ENCODE results near the gene FUT2.
"Not testable (repeated sequence)": the region's sequence is repeated elsewhere in the genome, so short reads cannot be mapped to it uniquely, and the experiment has no call there.

The FUT2 gene

DNA sequence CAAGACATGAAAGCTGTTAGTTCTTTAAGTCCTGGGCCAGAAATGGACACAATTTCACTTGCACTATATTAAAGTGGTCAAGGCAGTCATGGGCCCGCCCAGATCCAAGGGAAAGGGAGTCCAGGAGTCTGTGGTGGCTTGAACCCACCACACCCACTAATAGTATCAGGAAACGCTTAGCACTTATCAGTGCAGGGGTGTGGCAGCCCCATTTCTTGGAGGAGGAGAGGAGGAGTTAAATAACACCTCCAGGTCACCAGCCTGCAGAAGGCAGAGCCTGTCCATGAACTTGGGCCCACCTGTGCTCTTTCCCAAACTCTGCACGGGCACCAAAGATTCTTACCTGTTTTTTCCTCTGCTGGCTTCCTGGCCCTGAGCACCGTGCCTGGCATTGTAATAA lies 17.6 kb upstream of the FUT2 start:
- Histone ChIP-seq H3K4me3 (ENCODE audit: low read depth, low read length, poor library complexity, severe bottlenecking) (no peak overlapping the region), H3K9me3 (ENCODE audit: low read length) (no peaks in the 10 kb centered on the region), H3K4me1 (ENCODE audit: insufficient read depth, low read length, severe bottlenecking) (peaks cover 6% of the 10 kb centered on the region)

GRCh38 chr19:48680006-48680405 lies 15.8 kb upstream of the FUT2 start:
- H3F3A ChIP-seq (ENCODE audit: insufficient read depth, low read length); H3K27ac ChIP-seq (ENCODE audit: low read depth, low read length, poor library complexity, severe bottlenecking); H3K4me1 ChIP-seq (ENCODE audit: insufficient read depth, low read length, severe bottlenecking); H3K4me2 ChIP-seq (ENCODE audit: low read length); H3K36me3 ChIP-seq (ENCODE audit: insufficient read depth, low read length); H3K9ac ChIP-seq (ENCODE audit: low read length); H3K9me2 ChIP-seq (ENCODE audit: low read depth, low read length); H4K20me1 ChIP-seq (ENCODE audit: insufficient read depth, low read length); H3K9me3 ChIP-seq (ENCODE audit: low read length); H3K4me3 ChIP-seq (ENCODE audit: low read depth, low read length, poor library complexity, severe bottlenecking); H2AFZ ChIP-seq (ENCODE audit: low read length); H3K27me3 ChIP-seq (ENCODE audit: insufficient read depth, low read length); H3K79me2 ChIP-seq (ENCODE audit: insufficient read depth, low read length): not testable (repeated sequence)

More for the DNA sequence above, 17.6 kb upstream of the FUT2 start:
- Histone ChIP-seq H3K27ac (ENCODE audit: low read depth, low read length, poor library complexity, severe bottlenecking) (no peak overlapping the region), H4K20me1 (ENCODE audit: insufficient read depth, low read length) (no peaks in the 10 kb centered on the region), H3K36me3 (ENCODE audit: insufficient read depth, low read length) (no peaks in the 10 kb centered on the region), H3K79me2 (ENCODE audit: insufficient read depth, low read length) (no peaks in the 10 kb centered on the region), H3K4me2 (ENCODE audit: low read length) (no peak overlapping the region), H3K9me2 (ENCODE audit: low read depth, low read length) (no peaks in the 10 kb centered on the region), H3K27me3 (ENCODE audit: insufficient read depth, low read length) (0 out of 2 replicates have a peak, but pooled peaks cover 5% of the 10 kb centered on the region), H3K9ac (ENCODE audit: low read length) (no peak overlapping the region), H2AFZ (ENCODE audit: low read length) (no peak overlapping the region), H3F3A (ENCODE audit: insufficient read depth, low read length) (no peaks in the 10 kb centered on the region)
- TF ChIP-seq EZH2 (IDR thresholded peaks at IDR 0.05; ENCODE audit: borderline replicate concordance, low read length), result no peak
- TF ChIP-seq, protein P1, sequence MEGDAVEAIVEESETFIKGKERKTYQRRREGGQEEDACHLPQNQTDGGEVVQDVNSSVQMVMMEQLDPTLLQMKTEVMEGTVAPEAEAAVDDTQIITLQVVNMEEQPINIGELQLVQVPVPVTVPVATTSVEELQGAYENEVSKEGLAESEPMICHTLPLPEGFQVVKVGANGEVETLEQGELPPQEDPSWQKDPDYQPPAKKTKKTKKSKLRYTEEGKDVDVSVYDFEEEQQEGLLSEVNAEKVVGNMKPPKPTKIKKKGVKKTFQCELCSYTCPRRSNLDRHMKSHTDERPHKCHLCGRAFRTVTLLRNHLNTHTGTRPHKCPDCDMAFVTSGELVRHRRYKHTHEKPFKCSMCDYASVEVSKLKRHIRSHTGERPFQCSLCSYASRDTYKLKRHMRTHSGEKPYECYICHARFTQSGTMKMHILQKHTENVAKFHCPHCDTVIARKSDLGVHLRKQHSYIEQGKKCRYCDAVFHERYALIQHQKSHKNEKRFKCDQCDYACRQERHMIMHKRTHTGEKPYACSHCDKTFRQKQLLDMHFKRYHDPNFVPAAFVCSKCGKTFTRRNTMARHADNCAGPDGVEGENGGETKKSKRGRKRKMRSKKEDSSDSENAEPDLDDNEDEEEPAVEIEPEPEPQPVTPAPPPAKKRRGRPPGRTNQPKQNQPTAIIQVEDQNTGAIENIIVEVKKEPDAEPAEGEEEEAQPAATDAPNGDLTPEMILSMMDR (IDR thresholded peaks at IDR 0.05; ENCODE audit: low read length), result no peak

- Histone ChIP-seq H3F3A (ENCODE audit: insufficient read depth, low read length) (no peaks in the 10 kb centered on the region), H3K9me2 (ENCODE audit: low read depth, low read length) (no peaks in the 10 kb centered on the region), H3K9me3 (ENCODE audit: low read length) (no peaks in the 10 kb centered on the region), H3K79me2 (ENCODE audit: insufficient read depth, low read length) (no peaks in the 10 kb centered on the region), H3K27me3 (ENCODE audit: insufficient read depth, low read length) (no peaks in the 10 kb centered on the region; the same call in 1 of the 2 replicates), H3K4me3 (ENCODE audit: low read depth, low read length, poor library complexity, severe bottlenecking) (no peak overlapping the region), H3K36me3 (ENCODE audit: insufficient read depth, low read length) (no peaks in the 10 kb centered on the region), H3K9ac (ENCODE audit: low read length) (no peak overlapping the region), H4K20me1 (ENCODE audit: insufficient read depth, low read length) (no peaks in the 10 kb centered on the region), H3K27ac (ENCODE audit: low read depth, low read length, poor library complexity, severe bottlenecking) (no peak overlapping the region), H3K4me2 (ENCODE audit: low read length) (no peak overlapping the region), H2AFZ (ENCODE audit: low read length) (no peak overlapping the region), H3K4me1 (ENCODE audit: insufficient read depth, low read length, severe bottlenecking) (peaks cover under 1% of the 10 kb centered on the region)
- TF ChIP-seq, protein P1 (IDR thresholded peaks at IDR 0.05; ENCODE audit: low read length), result no peak
- no peak for TF ChIP-seq EZH2 (IDR thresholded peaks at IDR 0.05; ENCODE audit: borderline replicate concordance, low read length)
Measured at GRCh38 chr19:48680436-48681126, 15.2 kb upstream of the FUT2 start.

DNA sequence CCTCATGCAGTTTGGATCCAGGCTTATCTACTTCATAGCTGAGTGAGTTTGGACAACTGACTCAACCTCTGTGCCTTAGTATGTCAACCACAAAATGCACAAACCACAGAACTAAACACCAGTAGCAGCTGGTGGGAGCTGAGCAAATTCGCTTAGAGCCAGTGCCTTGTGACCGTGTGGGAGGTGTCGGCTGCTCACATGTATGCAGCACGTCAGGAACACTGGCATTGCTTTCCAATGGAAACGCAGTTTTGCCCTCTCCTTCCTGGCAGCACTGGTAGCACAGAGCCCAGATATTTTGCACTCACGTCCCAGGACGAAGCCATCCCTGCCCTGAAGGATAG lies 14.7 kb upstream of the FUT2 start:
- Histone ChIP-seq H3K79me2 (ENCODE audit: insufficient read depth, low read length) (no peaks in the 10 kb centered on the region), H3K4me3 (ENCODE audit: low read depth, low read length, poor library complexity, severe bottlenecking) (no peak overlapping the region), H3K9me2 (ENCODE audit: low read depth, low read length) (no peaks in the 10 kb centered on the region), H3F3A (ENCODE audit: insufficient read depth, low read length) (no peaks in the 10 kb centered on the region), H2AFZ (ENCODE audit: low read length) (no peak overlapping the region), H3K9ac (ENCODE audit: low read length) (no peak overlapping the region), H3K27me3 (ENCODE audit: insufficient read depth, low read length) (no peaks in the 10 kb centered on the region; the same call in 1 of the 2 replicates), H4K20me1 (ENCODE audit: insufficient read depth, low read length) (no peaks in the 10 kb centered on the region), H3K27ac (ENCODE audit: low read depth, low read length, poor library complexity, severe bottlenecking) (no peak overlapping the region), H3K4me1 (ENCODE audit: insufficient read depth, low read length, severe bottlenecking) (no peaks in the 10 kb centered on the region), H3K9me3 (ENCODE audit: low read length) (no peaks in the 10 kb centered on the region), H3K36me3 (ENCODE audit: insufficient read depth, low read length) (no peaks in the 10 kb centered on the region), H3K4me2 (ENCODE audit: low read length) (no peak overlapping the region)
- TF ChIP-seq, protein P1 (IDR thresholded peaks at IDR 0.05; ENCODE audit: low read length), result no peak
- no peak for TF ChIP-seq EZH2 (IDR thresholded peaks at IDR 0.05; ENCODE audit: borderline replicate concordance, low read length)

Data from OCI-LY1 (cell line).